HepG2 (cell line): ENCODE results near the gene PIGZ. TPM values are rescaled to one million over a fixed set of nuclear protein-coding genes. Genes with fewer than 3 reads are reported as not detected.

Experiments
- ATAC-seq: fragments of 200-7000 bp; cut with Tn5 transposase; 3 replicates; pipeline ENCODE4 v1.9.1; 2020; ENCODE audit warnings: mild to moderate bottlenecking, moderate library complexity
- BruUV-seq: library from RNA; stranded (reverse); fragments of 400-500 nt; replicated peaks from 2 replicates; lab custom pipeline; 2021; lab: Mats Ljungman, UMichigan
- CTCF ChIA-PET: fragments of 300-600 bp; formaldehyde crosslinking; extraction: SDS; loops from one replicate; lab custom pipeline; 2021; ENCODE audit warnings: low total read pairs, inconsistent platforms, low intra/inter-chr PET ratio; lab: Yijun Ruan, JAX
- POLR2A ChIA-PET: fragments of 350-600 bp; sonication (Branson Sonifier 250); formaldehyde crosslinking; loops from one replicate; lab custom pipeline; 2020; ENCODE audit warnings: antibody characterized with exemption, inconsistent platforms; lab: Yijun Ruan, JAX
- DNase-seq: peaks from one replicate; pipeline ENCODE4 v3.0.0-alpha.2; 2015; ENCODE audit warnings: low spot score
- FAIRE-seq: peaks from 3 replicates; lab custom pipeline; 2011; peaks lifted over from hg19 to GRCh38; lab: Jason Lieb, UNC
- H2AFZ ChIP-seq: one replicate; pipeline ENCODE4 v1.6.1; 2011; ENCODE audit warnings: low read length, inconsistent platforms
- H3K27ac ChIP-seq: fragments of 300-600 bp; 3 replicates; pipeline ENCODE4 v1.8.0; 2011; ENCODE audit warnings: mixed run types, mild to moderate bottlenecking, mixed read lengths, low read length, inconsistent platforms; ENCODE audit not compliant: insufficient read depth; ENCODE audit errors: extremely low read length
- H3K27me3 ChIP-seq, 2 experiments: fragments of 200-600 bp in 1 of 2; 2 replicates in 1 of 2; 3 replicates in 1 of 2; pipeline versions ENCODE4 v1.6.0 to v1.8.0; 2011; ENCODE audit warnings: low read length in 2 of 2, mild to moderate bottlenecking in 2 of 2, moderate library complexity in 2 of 2, inconsistent platforms in 1 of 2; ENCODE audit not compliant: insufficient read depth in 2 of 2, control insufficient read depth in 1 of 2
- H3K36me3 ChIP-seq, 2 experiments: fragments of 200-600 bp in 1 of 2; replicated peaks in 1 of 2; 2 replicates in 1 of 2; 3 replicates in 1 of 2; pipeline versions ENCODE4 v1.5.1 to v1.8.0; 2011; ENCODE audit warnings: low read length in 2 of 2, inconsistent platforms in 1 of 2; ENCODE audit not compliant: insufficient read depth in 2 of 2, control insufficient read depth in 1 of 2
- H3K4me1 ChIP-seq: 2 replicates; pipeline ENCODE4 v1.5.1; 2012; ENCODE audit warnings: low read length, inconsistent platforms; ENCODE audit not compliant: insufficient read depth
- H3K4me2 ChIP-seq: 2 replicates; pipeline ENCODE4 v1.6.0; 2011; ENCODE audit warnings: low read depth, low read length, inconsistent platforms
- H3K4me3 ChIP-seq, 3 experiments: fragments of 200-600 bp in 1 of 3; sonication (generic), shearing (Covaris generic) in 1 of 3; replicated peaks in 1 of 3; 2 replicates each; pipeline ENCODE4 v1.5.1; 2011 to 2016; ENCODE audit warnings: low read length in 3 of 3, inconsistent platforms in 2 of 3, low read depth in 2 of 3, mild to moderate bottlenecking in 2 of 3, control low read depth in 1 of 3, mixed read lengths in 1 of 3; ENCODE audit not compliant: insufficient read depth in 1 of 3
- H3K79me2 ChIP-seq: one replicate; pipeline ENCODE4 v1.6.1; 2011; ENCODE audit warnings: low read length, inconsistent platforms; ENCODE audit not compliant: insufficient read depth
- H3K9ac ChIP-seq: 2 replicates; pipeline ENCODE4 v1.6.0; 2011; ENCODE audit warnings: mild to moderate bottlenecking, low read depth, low read length, inconsistent platforms; ENCODE audit not compliant: insufficient read depth
- H3K9me3 ChIP-seq: 2 replicates; pipeline ENCODE4 v1.5.1; 2012; ENCODE audit warnings: mild to moderate bottlenecking, low read length
- H4K20me1 ChIP-seq: 2 replicates; pipeline ENCODE4 v1.6.0; 2011; ENCODE audit warnings: inconsistent platforms, mild to moderate bottlenecking, low read length, moderate library complexity; ENCODE audit not compliant: insufficient read depth
- AGO2 ChIP-seq: fragments of 200-400 bp; formaldehyde crosslinking; optimal IDR thresholded peaks from 2 replicates; pipeline ENCODE3; 2017; ENCODE audit warnings: mild to moderate bottlenecking, low read depth, low read length, moderate library complexity
- CENPX ChIP-seq: sonication (generic); formaldehyde crosslinking; IDR thresholded peaks from 2 replicates; pipeline ENCODE4 v1.9.0; 2021; ENCODE audit warnings: mild to moderate bottlenecking, missing genetic modification reagents, moderate library complexity
- CREB3 ChIP-seq: sonication (generic); formaldehyde crosslinking; IDR thresholded peaks from 2 replicates; pipeline ENCODE4 v1.5.0; 2020; ENCODE audit warnings: missing genetic modification reagents
- ELF3 ChIP-seq: IDR thresholded peaks from 2 replicates; pipeline ENCODE4 v1.6.1; 2016; ENCODE audit warnings: missing genetic modification reagents, missing compliant biosample characterization
- FOXA3 ChIP-seq: IDR thresholded peaks from 2 replicates; pipeline ENCODE4 v1.6.1; 2016; ENCODE audit warnings: missing genetic modification reagents, missing compliant biosample characterization
- HIVEP1 ChIP-seq: sonication (generic); formaldehyde crosslinking; IDR thresholded peaks from 2 replicates; pipeline ENCODE4 v1.4.0; 2020; ENCODE audit warnings: mild to moderate bottlenecking, missing genetic modification reagents
- MTERF4 ChIP-seq: sonication (generic); formaldehyde crosslinking; IDR thresholded peaks from 2 replicates; pipeline ENCODE4 v1.8.0; 2023; ENCODE audit warnings: mild to moderate bottlenecking, missing genetic modification reagents
- NFE2L1 ChIP-seq: sonication (generic); formaldehyde crosslinking; IDR thresholded peaks from 2 replicates; pipeline ENCODE4 v1.4.0; 2020; ENCODE audit warnings: missing genetic modification reagents, mild to moderate bottlenecking, borderline replicate concordance
- ONECUT2 ChIP-seq: sonication (generic); formaldehyde crosslinking; IDR thresholded peaks from 2 replicates; pipeline ENCODE4 v1.4.0; 2020; ENCODE audit warnings: missing genetic modification reagents
- SMARCC2 ChIP-seq: fragments of 450-650 bp; IDR thresholded peaks from 2 replicates; pipeline ENCODE4 v1.6.1; 2017; ENCODE audit warnings: antibody characterized with exemption, mild to moderate bottlenecking
- TBX2 ChIP-seq: sonication (generic); formaldehyde crosslinking; IDR thresholded peaks from 2 replicates; pipeline ENCODE4 v1.5.0; 2020; ENCODE audit warnings: missing genetic modification reagents, mild to moderate bottlenecking, borderline replicate concordance
- THYN1 ChIP-seq: sonication (generic); formaldehyde crosslinking; IDR thresholded peaks from 2 replicates; pipeline ENCODE4 v1.8.1; 2023; ENCODE audit warnings: low read depth, mild to moderate bottlenecking, moderate library complexity, missing genetic modification reagents, borderline replicate concordance
- ZNF3 ChIP-seq: IDR thresholded peaks from 2 replicates; pipeline ENCODE4 v1.7.0; 2017; ENCODE audit warnings: inconsistent platforms
- ZNF337 ChIP-seq: sonication (generic); formaldehyde crosslinking; IDR thresholded peaks from 2 replicates; pipeline ENCODE4 v1.5.1; 2020; ENCODE audit warnings: missing genetic modification reagents, low read depth, mild to moderate bottlenecking, borderline replicate concordance
- ZNF543 ChIP-seq: sonication (generic); formaldehyde crosslinking; IDR thresholded peaks from 2 replicates; pipeline ENCODE4 v1.4.0; 2020; ENCODE audit warnings: mild to moderate bottlenecking, missing genetic modification reagents
- ZSCAN31 ChIP-seq: sonication (generic); formaldehyde crosslinking; IDR thresholded peaks from 2 replicates; pipeline ENCODE4 v1.5.0; 2020; ENCODE audit warnings: low read depth, mild to moderate bottlenecking, missing genetic modification reagents
- WGBS: methylation state at CpG from one replicate; pipeline ENCODE4 v1.1.6; 2017; ENCODE audit warnings: low lambda C conversion rate; 5-methylcytosine and 5-hydroxymethylcytosine counted together
- in situ Hi-C: cut with HindIII; loops from 2 replicates; pipeline ENCODE4 v1.10.0; 2017; ENCODE audit warnings: low pct_unique_long_range_greater_than_20kb; ENCODE audit not compliant: extremely low pct_ligation_motif_present
- intact Hi-C: fragments of 100-400 bp; cut with micrococcal nuclease; formaldehyde crosslinking; loops from one replicate; pipeline ENCODE4 v1.10.0; 2022; ENCODE audit not compliant: unreplicated experiment
- polyA plus RNA-seq, 8 experiments: library from polyadenylated mRNA; depleted of rRNA in 3 of 8; stranded (reverse) in 7 of 8; unstranded in 1 of 8; fragments of >200 nt; fragmentation: Illumina TruSeq in 4 of 8; extraction: Trizol in 4 of 8; gene quantifications; 2 replicates each; pipeline versions ENCODE4 v1.2.1 to v1.2.3, GENCODE V29; 2011 to 2016; ENCODE audit warnings: low read depth in 4 of 8, missing spikeins in 1 of 8, mixed read lengths in 1 of 8; ENCODE audit not compliant: insufficient read depth in 1 of 8
- total RNA-seq, 5 experiments: library from RNA; depleted of rRNA; stranded (reverse); fragments of >200 nt; fragmentation: Illumina TruSeq; extraction: Trizol; gene quantifications; 2 replicates each; pipeline ENCODE4 v1.2.3, GENCODE V29; 2016; ENCODE audit warnings: low read depth in 1 of 5
- TF ChIP-seq, protein P1 (sequence below): sonication (generic); formaldehyde crosslinking; IDR thresholded peaks from 2 replicates; pipeline ENCODE4 v1.4.0; 2020; ENCODE audit warnings: mild to moderate bottlenecking, missing genetic modification reagents, borderline replicate concordance
- TF ChIP-seq, protein P2 (sequence below): sonication (generic); formaldehyde crosslinking; IDR thresholded peaks from 2 replicates; pipeline ENCODE4 v1.4.0; 2020; ENCODE audit warnings: missing genetic modification reagents

Gene PIGZ
- total and polyA plus RNA-seq, 2 of the 13 experiments (the other 11 are each of a cell fraction or from before 2014, with no cell fraction given) = 4.7 to 60.5 TPM

- H2AFZ ChIP-seq = no peak overlapping the region
- H3K27me3 ChIP-seq = no peaks in the 10 kb centered on the region
- no peaks in the 10 kb centered on the region for H4K20me1 ChIP-seq
- intact Hi-C loops = loop anchor here (2.0 kb wide), 1 partner anchor 21 kb away; no protein-coding TSS in a partner anchor
- ATAC-seq (no peak), DNase-seq (no peak), FAIRE-seq (no peak)
- no peak for TF ChIP-seq ELF3 (CRISPR knock-in tag)
- TF ChIP-seq SMARCC2 = no peak
- no peak for TF ChIP-seq ONECUT2 (CRISPR knock-in tag)
- no peak for TF ChIP-seq FOXA3 (CRISPR knock-in tag)
- no peak for TF ChIP-seq CENPX (CRISPR knock-in tag)
- no peak for TF ChIP-seq ZNF337 (CRISPR knock-in tag)
- TF ChIP-seq HIVEP1 (CRISPR knock-in tag) = no peak
- peak; percentile 36; the same call in 1 of the 2 replicates for TF ChIP-seq TBX2
- no peak for TF ChIP-seq CREB3 (CRISPR knock-in tag)
- TF ChIP-seq THYN1 (CRISPR knock-in tag) = no peak
- TF ChIP-seq, protein P1, sequence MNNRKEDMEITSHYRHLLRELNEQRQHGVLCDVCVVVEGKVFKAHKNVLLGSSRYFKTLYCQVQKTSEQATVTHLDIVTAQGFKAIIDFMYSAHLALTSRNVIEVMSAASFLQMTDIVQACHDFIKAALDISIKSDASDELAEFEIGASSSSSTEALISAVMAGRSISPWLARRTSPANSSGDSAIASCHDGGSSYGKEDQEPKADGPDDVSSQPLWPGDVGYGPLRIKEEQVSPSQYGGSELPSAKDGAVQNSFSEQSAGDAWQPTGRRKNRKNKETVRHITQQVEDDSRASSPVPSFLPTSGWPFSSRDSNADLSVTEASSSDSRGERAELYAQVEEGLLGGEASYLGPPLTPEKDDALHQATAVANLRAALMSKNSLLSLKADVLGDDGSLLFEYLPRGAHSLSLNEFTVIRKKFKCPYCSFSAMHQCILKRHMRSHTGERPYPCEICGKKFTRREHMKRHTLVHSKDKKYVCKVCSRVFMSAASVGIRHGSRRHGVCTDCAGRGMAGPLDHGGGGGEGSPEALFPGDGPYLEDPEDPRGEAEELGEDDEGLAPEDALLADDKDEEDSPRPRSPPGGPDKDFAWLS (CRISPR knock-in tag) = no peak
- TF ChIP-seq ZSCAN31 = 0 out of 2 replicates have a peak, but pooled peaks have one; percentile 31
- no peak for TF ChIP-seq ZNF543
- TF ChIP-seq, protein P2, sequence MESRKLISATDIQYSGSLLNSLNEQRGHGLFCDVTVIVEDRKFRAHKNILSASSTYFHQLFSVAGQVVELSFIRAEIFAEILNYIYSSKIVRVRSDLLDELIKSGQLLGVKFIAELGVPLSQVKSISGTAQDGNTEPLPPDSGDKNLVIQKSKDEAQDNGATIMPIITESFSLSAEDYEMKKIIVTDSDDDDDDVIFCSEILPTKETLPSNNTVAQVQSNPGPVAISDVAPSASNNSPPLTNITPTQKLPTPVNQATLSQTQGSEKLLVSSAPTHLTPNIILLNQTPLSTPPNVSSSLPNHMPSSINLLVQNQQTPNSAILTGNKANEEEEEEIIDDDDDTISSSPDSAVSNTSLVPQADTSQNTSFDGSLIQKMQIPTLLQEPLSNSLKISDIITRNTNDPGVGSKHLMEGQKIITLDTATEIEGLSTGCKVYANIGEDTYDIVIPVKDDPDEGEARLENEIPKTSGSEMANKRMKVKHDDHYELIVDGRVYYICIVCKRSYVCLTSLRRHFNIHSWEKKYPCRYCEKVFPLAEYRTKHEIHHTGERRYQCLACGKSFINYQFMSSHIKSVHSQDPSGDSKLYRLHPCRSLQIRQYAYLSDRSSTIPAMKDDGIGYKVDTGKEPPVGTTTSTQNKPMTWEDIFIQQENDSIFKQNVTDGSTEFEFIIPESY (CRISPR knock-in tag) = peak; percentile 39; the same call in 1 of the 2 replicates
- no peak for TF ChIP-seq ZNF3 (CRISPR knock-in tag)
- TF ChIP-seq AGO2 = no peak
- TF ChIP-seq MTERF4 (CRISPR knock-in tag) = no peak
- no peak for TF ChIP-seq NFE2L1
- no peak overlapping the region for H3K9ac ChIP-seq
- WGBS = 98% methylated on average over 6 of the region's 6 CpGs
- no peaks in the 10 kb centered on the region for H3K79me2 ChIP-seq
- no TSS peak for BruUV-seq
- in situ Hi-C loops = no loop called here
- peak overlapping the region in 1 of 3 experiments; percentile 18; a peak in 1 of 6 replicates for H3K4me3 ChIP-seq
- CTCF ChIA-PET = interaction anchor here (1.9 kb wide), 1 partner anchor 20 kb away, joined by 15 read pairs; the partner anchor contains the start of gene PIGZ
- H3K36me3 ChIP-seq = peaks cover 0 to 3% of the 10 kb centered on the region in 2 experiments; a peak in 1 of 5 replicates
- H3K4me2 ChIP-seq = peak overlapping the region; percentile 52
- POLR2A ChIA-PET = no interaction called here
- H3K9me3 ChIP-seq = no peaks in the 10 kb centered on the region
- H3K27ac ChIP-seq = peak overlapping the region; percentile 11
- peaks cover 84% of the 10 kb centered on the region for H3K4me1 ChIP-seq
These were observed 18.9 kb downstream of the PIGZ start for GRCh38 chr3:196949750-196950149.
